RPMI7951 (cell line): ENCODE measurements around the gene HBS1L. TPM values are rescaled to one million over a fixed set of nuclear protein-coding genes. Genes with fewer than 3 reads are reported as not detected.
A peak's percentile ranks its signal among the peaks of the same experiment; 100 is the strongest.

Experiments
- DNase-seq: peaks from one replicate; pipeline ENCODE4 v3.0.0-alpha.2; 2012; ENCODE audit warnings: low read depth
- total RNA-seq: library from RNA; depleted of rRNA; stranded (reverse); fragments of >200 nt; shearing (Covaris generic); gene quantifications from 2 replicates; pipeline ENCODE4 v1.2.3, GENCODE V29; 2014

The HBS1L gene
- total RNA-seq, 1 experiment from 2014 or later = 157 TPM

DNA sequence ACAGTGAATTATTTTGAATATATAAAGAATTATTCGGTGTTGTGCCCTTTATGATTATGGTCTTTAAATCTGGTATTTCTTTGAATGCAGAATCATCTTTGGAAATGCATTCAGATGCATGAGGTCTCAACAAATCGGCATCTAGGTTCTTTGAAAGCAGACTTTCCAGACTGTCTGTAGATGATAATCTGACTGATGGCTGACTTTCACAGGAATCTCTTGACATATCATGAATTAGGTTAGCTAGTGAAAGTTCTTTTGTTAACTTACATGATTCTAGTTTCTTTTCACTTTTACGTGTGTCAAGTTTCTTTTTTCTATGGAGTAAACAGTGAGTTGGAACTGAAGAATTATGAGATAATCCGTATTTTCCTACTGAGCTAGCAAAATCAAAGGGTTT lies 17.1 kb downstream of the HBS1L start:
- DNase-seq = no peak

DNA sequence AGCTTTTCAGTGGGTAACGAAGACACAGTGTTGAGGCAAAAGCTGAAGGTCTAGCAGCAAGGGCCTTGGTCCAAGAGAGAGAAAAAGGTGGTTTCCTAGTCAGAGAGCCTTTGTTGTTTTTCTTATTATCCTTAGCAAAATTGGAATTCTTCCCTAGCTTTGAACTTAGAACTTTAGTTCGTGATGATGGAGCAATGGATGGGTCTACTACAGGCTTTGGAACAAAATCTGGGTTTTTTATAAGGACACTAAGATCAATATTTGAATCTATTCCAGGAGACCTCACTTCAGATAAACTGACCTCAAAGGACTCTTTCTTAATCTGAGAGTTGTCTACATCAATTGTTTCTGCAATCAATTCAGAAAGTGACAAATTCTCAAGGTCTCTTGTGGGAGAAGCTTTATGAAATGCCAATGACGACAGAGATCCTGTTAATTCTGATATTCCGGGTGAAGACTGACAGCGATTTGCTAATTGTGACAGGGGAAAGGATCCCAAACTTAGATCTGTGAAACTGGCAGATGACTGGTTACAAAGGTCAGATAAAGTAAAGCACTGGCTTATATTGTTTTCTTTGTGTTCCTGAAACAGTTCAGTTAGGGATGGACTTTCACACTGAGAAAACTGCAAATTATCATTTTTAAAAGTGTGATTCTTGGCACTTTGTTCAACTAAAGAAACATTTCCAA lies 17.7 kb downstream of the HBS1L start:
- no peak for DNase-seq

DNA sequence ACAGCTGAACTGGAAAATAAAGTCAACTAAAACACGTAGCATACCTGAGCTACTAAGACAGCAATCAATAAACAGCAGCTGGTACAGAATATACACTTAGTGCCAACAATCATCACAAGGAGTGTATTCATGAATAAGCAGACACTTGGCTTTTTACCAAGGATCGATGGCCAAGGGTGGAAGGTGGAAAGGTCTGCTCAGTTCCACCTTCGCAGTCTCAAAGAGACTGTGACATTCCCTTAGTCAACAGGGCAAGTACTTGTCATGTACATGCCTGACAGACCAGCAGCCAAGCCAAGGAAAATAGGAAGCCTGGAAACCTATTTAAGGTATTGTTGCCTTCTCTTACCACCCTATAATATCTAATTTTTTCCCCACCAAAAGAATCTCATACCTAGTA lies 21.4 kb downstream of the HBS1L start:
- no peak for DNase-seq

DNA sequence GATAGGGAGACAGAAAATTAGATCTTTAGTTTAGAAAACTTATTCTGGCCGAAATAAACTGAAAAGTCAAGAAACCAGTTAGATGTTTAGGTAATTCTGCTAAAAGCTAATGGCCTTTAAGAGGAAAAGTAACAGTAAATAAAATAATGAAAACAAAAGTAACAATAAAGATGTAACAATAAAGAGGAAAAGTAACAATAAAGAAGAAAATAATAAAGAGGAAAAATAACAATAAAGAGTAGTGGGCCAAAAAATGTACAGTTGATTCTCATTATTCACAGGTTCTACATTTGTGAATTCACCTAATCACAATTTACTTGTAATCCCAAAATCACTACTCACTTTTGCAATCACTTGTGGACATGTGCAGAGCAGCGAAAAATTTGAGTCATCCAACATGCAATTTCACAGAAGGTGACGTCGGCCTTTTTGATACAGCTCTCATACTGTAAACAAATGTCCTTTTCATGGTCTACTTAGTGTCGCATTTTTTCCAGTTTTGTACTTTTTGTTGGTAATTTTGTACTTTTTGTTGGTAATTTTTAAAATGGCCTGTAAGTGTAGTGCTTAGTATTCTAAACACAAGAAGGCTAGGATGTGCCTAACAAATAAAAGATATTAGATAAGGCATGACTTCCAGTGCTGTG lies 24.0 kb downstream of the HBS1L start:
- DNase-seq = peak; percentile 14

DNA sequence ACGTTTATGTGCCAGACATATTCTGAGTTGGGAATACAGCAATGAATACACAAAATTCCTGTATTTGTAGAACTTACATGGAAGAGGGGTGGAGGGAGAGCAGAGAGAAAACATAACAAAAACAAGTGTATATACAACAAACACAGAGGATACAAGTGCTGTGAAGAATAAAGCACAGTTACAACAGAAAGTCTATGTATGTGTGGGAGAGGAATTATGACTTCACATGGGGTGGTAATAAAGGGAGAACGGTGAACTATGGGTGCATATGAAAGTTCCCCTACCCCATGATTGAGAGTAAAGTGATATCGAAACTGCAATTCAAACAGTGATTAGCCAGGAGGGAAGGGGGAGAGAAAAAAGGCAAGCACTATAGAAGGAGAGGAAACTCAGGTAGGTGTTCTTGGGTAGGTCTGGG lies 24.6 kb downstream of the HBS1L start:
- DNase-seq = no peak

DNA sequence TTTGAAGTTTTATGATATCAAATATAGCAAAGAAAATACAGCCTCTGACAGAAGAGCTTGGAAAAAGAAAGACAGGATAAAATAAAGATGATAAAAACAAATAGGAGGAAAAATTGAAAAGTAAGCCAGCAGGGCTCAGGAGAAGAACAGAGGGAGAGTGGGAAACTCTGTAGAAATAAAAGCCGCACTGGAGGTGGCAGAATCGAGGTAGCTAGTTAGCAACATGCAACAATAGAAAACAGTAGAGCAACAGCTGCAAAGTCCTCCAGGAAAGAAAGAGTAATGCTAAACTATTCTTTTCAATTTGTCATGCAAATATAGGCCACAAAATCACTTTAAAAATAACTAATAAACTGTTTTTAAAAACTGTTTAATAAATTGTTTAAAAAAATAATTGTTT lies 28.8 kb downstream of the HBS1L start:
- DNase-seq = no peak

DNA sequence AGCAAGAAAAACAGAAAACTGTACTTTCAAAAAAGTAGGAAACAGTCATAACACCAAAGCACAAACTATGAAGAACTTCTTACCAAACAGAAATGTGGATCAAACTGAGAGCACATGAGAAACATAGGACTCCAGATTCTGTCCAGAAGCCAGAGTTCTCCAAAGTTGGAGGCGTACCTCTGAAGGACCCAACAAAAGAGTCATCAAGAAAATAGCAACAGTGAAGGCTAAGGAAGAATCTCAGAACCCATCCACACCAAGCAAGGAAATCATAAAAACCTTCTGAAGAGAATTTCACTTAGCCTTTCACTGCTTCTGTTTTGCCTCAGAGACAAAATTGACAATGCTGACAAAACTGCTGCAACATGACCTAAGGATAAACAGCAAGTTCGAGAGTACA lies 29.4 kb downstream of the HBS1L start:
- no peak for DNase-seq

DNA sequence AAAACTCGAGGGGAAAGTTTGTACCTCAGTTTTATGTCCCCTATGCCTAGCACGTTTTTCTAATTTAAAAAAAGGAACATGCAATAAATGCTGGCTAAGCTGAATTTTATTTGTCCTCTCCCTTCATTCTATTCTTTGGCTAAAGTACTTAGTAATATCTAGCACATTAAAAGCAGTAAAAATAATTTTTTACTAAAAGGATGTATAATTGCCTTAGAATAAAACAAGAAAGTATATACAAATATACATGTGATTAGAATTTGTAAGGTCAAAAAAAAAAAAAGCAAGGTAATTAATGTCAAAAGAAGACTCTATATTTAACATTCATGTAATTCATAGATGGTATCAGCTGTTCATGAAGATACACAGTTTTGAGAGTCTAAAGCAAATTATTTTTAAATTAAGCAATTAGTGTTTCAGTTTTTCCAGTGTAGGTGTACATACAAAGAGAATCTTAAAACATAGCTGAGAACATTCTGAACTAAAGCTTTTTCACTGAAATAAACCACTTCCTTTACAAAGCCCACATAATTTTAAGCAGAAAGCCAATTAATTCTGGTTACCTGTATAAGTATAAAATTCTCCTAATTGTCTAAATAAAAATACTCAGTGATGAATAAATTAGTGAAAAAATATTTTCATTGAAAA lies 32.4 kb downstream of the HBS1L start:
- no peak for DNase-seq

DNA sequence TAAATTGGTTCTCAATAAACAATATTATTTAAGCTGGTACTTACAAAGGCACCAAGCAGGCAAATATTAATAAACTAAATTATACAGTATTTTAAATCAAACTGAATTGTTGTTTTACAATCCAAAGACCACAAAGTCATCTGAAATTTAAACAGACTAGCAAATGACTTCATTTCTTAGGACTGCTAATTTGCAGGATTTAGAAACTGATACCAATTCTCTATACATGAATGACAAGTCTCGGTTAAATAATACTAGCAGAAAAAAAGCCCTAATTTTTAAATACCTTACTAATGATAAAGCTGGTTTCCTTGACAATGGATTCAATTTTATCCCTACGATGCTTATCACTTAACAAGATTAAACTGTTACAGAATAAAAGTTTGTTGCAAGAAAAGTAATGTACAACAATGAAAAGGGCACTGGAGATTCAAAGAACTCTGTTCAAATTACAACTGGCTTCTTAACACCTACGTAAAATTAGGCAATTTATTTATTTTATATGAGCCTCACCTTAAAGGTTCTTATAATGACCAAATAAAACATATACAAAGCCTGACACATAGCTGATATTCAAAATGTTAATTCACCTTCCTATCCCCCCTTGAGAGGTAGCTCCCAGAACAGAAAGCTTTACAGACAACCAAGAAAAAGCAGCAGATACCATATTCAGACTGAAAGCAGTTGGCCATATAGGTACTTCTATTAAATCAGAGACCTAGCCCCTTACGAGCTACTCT lies 33.1 kb downstream of the HBS1L start:
- DNase-seq = no peak

DNA sequence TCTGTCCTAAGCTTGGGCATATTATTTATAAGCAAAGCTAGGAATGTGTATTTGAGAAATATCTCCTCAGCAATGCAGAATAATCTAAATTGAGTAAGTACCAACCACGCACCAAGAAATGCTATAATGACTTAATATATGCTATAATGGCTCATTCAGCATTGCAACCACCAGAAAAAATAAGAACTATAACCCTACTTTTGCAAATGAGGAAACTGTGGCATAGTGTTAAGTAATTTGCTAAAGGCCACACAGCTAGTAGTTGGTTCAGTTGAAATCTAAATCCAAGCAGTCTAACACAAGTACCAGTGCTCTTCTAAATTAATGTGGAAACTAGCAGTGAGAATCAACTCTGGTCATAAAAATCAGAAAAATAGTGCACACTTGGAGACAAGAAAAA lies 35.7 kb downstream of the HBS1L start:
- no peak for DNase-seq

DNA sequence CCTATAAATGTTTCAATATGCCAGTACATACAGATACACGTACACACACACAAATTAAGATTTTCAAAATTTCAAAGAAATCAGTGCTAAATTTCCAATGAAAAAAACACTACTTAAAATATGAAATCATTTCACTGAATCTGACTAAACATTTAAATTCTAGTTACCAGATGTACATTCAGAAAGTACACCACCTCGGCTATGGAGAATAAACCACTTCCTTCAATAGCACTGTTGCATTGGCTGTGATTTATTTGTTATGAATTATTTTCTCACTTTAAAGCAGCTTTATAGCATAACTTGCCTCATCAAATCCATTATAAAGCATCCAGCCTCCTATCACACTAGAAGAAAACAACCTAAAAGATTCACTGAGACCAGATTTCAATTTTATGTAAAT lies 36.6 kb downstream of the HBS1L start:
- no peak for DNase-seq

DNA sequence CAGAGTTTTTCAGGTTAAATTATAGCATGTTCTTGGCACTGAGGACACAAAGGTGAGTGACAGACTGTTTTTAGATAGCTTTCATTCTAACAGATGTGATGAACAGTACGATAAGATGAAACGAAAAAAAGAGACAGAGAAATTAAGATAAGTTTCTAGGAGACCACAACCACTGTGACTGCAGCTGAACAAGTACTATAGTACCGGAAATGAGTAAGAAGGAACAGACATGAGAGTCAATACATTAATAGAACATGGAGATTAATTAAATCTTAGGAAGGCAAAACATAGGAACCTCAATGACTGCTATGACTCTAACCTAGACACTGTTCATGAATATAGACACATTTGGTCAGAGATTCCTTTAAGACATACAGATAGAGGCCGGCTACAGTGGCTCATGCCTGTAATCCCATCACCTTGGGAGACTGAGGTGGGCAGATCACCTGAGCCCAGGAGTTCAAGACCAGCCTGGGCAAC lies 40.2 kb downstream of the HBS1L start:
- no peak for DNase-seq

DNA sequence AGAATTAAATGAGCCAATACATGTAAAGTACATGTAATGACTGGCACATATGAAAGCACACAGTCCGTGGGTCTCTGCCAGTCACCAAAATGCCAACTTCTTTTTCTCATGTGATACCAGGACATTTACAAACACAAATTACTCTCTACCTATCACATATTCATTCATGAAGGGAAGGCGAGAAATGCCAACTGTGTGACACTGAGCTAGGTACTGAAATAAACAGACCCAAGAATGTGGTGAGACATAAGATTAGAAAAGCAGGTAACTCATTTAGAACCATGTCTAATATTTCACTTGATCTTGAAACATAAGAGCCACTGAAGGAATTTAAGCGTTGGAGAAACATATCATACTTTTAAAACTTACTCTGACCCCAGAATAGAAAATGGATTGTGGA lies 41.4 kb downstream of the HBS1L start:
- no peak for DNase-seq

DNA sequence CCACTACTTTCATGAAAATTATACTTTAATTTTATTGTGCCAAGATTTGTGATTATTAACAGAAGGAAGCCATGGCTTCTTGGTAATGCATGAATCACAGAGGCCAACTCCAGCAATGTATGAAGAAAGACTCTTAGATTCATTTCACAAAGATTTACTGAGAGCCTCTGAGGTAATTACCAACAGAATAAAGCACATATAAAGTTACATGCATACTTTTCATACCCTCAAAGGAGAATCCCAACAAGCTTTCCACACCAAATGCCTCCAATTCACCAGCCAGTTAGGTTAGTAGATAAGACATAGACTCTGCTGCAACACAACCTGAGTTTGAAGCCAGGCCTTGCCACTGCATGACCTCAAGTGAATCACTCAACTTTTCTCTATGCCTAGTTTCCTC lies 41.9 kb downstream of the HBS1L start:
- no peak for DNase-seq

DNA sequence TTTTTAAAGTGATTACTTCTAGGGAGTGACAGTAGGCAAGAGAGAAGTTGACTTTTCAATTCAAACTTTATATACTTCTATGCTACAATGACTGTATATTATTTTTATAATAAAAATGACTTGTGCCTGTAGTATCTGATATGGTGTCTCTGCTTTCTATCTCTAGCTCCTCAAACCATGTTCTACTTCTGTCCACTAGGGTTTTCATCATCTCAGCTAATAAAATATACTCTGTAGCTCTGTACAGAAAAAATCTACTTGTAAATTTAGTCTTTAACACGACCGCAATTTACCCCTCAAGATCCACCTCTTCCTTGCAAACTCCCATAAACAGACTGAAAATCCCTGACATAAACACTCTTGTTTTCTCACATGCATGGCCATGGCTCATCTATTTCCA lies 42.3 kb downstream of the HBS1L start:
- DNase-seq = no peak

DNA sequence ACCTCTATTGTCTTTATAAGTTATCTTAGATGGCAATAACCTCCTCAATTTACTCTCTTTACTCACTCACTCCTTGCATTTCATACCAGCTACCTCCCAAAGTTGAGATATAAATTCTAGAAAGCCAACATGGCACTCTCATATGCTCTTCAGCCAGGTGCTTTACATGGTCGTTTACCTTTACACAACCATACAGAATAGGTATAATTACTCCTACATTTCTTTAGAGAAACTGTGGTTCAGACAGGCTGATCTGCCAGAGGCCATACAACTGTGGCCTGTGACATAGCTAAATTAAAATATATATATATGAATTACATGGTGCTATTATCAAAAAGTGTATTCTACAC lies 45.7 kb downstream of the HBS1L start:
- DNase-seq = no peak

DNA sequence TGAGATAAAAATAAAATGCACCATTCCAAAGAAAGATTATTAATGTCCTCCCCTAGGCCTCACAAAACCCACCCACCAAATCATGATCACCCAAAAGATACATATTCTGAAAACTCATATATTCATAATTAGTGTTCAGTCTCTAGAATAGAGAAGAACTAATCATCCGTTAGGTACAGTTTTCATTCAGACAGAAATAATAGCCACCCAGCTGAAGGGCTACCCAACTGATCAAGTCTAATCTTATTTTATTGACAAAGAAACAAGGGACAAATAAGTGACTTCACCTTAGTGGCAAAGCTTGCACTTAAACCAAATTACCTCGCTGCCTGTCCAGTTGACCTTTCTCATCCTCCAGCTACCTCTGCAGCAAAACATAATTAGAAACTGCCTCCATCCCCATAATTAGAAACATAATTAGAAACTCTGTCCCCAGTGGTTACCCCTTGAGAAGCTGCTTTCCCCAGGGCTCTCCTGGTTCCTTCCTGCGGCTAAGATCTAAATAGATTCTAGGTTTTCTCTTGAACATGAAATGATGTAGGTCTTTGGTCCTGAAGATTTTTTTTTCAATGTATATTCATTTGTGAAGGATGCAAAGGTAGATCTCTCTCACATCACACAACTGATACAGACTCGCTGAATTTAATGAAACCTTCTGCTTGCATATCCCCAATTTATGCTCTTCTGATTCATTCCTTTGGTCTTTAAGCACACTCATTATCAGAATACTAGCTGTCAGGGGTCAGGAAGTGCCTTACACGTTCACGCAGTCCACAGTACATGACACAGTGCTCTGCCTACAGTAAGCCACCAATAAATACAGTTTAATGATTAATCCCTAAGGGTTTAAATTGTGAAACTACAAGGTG lies 46.3 kb downstream of the HBS1L start:
- no peak for DNase-seq

DNA sequence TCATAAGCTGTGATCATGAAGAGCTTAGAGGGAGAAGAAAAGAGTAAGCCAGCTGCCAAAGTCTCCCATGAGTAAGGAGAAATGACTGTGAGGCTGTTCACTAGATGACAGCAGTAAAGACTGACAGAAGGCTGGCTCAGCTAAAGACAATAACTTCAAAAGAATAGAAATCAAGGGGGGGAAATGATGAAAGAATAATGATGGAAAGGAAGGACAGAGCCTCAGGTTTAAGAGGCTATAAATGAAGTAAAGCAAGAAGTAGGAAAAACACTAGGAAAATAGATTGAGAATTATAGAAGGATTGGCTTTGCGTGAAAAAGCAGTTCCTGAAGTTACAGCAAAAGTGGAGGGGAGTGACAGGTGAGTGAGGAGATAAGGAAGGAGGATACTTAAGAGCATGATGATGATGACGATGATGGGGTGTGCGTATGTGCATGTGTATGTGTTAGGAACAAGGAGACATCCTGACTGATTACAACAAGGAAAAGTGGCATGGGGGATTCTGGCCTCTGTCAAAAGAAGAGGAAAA lies 48.2 kb downstream of the HBS1L start:
- no peak for DNase-seq

DNA sequence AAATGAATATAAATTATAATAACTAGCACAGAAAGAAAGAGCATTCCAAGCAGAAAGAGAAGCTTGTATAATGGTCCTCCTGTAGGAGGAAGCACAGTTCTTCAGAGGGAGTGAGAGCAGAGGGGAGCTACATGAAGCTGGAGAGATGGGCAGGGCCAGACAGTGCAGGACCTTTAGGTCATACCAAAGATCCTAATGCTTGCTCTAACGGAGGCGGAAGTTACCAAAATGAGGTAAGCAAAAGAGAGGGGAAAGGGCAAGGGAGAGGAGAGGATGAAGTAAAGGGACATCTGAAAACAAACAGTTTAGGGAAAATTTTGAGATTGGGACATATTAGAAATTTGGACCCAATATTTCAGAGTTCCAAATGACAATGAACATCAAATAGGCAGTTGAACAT lies 50.2 kb downstream of the HBS1L start:
- no peak for DNase-seq

DNA sequence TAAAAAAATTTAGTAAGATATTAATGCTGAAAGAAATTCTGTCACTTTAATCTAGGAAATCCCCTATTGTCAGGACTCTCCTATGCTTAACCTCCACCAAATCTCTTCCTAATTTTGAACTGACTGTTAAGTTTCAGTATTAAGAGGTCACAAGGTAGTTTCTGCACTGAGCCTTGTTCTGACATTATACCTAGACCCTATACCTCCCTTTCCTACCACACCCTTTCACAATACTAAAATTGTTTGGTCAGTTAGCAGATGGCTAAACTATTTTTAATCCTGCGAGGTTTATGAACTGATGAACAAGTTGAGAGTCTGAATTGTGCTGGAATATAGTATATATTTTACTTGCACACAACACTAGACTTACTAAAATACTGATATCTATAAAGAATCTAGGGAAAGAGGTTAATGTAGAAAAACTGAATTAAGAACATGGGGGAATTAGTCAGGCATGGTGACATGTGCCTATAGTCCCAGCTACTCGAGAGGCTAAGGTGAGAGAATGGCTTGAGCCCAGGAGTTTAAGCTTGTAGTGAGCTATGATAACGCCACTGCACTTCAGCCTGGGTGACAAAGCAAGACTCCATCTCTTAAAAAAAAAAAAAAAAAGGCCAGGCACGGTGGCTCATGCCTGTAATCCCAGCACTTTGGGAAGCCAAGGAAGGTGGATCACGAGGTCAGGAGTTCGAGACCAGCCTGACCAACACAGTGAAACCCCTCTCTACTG lies 51.5 kb downstream of the HBS1L start:
- no peak for DNase-seq
